Adrenal gland (tissue), 5 donors: ENCODE data around the gene SELENOT.

ENCODE experiments used
- POLR2A ChIP-seq, 2 donors: fragments of 450-650 bp; IDR thresholded peaks; one replicate each; pipeline ENCODE4 v1.6.1; 2017; ENCODE audit warnings: antibody characterized with exemption in 2 of 2, mild to moderate bottlenecking in 2 of 2, moderate library complexity in 1 of 2
- TF ChIP-seq, protein P1 (sequence below), 6 experiments: fragments of 450-650 bp in 4 of 6; fragments of 200-600 bp in 2 of 6; sonication (generic) in 1 of 6; IDR thresholded peaks; 1 replicate in 5 of 6; 2 replicates in 1 of 6; pipeline versions ENCODE4 v1.5.1 to v1.8.0; 2016 to 2021; ENCODE audit warnings: antibody characterized with exemption in 6 of 6, mild to moderate bottlenecking in 2 of 6, moderate library complexity in 1 of 6
- donor health status: DM: no; HTN: no; CAD: no.

DNA sequence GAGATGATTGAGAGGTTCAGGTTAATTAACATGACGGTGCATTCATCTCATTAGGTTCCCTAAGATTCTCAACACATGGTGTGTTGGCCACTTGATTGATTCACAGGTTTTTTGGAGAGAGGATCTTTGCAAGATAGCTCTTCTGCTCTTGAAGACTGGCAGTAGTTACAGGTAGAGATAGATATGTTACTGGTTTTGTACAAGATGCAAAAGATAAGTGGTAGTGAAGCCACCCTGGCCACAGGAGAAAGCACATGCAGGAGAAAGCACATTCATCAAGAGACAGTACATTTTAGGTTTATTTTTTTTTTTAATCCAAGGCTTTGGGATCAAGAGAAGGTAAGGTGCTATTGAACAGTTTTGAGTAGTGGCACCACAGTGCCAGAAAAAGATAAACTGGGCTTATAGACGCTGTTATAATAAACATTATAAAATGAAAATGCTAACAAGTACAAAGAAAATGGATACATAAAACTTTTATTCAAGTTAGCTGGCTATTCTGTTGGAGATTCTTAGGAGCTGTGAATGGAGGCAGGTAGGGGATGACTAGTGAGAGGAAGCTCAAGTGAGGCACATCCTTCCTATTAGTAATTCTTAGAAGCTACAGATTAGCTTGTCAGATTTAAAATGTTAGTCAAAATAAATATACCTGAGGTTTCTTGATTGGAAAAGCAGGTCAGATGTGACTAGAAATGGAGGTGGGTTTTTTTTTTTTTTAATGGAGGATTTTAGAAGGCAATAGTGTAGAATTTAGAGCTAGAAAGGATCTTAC, 10.8 kb downstream of the SELENOT start:
- TF ChIP-seq, protein P1, sequence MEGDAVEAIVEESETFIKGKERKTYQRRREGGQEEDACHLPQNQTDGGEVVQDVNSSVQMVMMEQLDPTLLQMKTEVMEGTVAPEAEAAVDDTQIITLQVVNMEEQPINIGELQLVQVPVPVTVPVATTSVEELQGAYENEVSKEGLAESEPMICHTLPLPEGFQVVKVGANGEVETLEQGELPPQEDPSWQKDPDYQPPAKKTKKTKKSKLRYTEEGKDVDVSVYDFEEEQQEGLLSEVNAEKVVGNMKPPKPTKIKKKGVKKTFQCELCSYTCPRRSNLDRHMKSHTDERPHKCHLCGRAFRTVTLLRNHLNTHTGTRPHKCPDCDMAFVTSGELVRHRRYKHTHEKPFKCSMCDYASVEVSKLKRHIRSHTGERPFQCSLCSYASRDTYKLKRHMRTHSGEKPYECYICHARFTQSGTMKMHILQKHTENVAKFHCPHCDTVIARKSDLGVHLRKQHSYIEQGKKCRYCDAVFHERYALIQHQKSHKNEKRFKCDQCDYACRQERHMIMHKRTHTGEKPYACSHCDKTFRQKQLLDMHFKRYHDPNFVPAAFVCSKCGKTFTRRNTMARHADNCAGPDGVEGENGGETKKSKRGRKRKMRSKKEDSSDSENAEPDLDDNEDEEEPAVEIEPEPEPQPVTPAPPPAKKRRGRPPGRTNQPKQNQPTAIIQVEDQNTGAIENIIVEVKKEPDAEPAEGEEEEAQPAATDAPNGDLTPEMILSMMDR (IDR thresholded peaks at IDR 0.05): no peak
- TF ChIP-seq POLR2A (IDR thresholded peaks at IDR 0.05): no peak
